ENCODE data around the gene TMEM161A. TPM values are rescaled to one million over a fixed set of nuclear protein-coding genes. Genes with fewer than 3 reads are reported as not detected.

TMEM161A gene
- total and polyA plus RNA-seq, 2 of the 13 experiments (the other 11 are each of a cell fraction or from before 2014, with no cell fraction given) = 25.9 to 31.4 TPM

DNA sequence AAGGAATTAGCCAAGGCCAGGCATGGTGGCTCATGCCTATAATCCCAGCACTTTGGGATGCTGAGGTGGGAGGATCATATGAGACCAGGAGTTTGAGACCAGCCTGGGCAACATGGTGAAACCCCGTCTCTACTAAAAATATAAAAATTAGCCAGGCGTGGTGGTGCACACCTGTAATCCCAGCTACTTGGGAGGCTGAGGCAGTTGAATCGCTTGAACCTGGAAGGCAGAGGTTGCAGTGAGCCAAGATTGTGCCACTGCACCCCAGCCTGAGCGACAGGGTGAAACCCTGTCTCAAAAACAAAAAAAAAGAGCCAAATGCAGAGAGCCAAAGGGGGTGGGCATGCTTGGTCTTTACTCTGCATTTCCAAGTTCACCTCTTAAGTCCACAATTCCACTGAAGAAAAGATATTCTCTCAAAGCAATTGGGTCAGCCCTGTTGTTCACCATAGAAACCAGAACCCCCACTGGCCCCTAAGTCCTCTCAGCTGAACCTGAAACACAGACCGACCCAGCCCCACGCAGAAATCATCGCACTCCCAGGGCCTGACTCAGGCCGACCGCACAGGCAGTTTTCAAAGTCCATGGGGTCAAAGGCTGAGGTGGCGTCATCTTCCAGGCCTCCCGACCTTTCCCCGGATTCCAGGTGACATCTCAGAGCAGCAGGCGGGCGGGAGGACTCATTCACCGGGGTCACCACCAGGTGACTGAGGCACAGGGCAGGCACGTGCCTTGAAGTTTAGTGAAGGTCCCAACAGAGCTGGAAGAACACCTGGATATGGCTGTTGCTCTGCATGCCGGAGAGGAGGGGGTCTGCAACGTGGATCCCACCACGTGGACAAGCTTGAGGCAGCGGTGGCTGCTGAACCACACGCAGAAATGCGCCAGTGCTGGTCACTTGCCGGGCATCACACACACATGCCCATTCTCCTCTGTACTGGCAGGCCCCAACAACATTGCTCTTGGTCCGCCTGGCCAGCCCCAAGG, 41.3 kb downstream of the TMEM161A start (continued):
- TF ChIP-seq, protein P1, sequence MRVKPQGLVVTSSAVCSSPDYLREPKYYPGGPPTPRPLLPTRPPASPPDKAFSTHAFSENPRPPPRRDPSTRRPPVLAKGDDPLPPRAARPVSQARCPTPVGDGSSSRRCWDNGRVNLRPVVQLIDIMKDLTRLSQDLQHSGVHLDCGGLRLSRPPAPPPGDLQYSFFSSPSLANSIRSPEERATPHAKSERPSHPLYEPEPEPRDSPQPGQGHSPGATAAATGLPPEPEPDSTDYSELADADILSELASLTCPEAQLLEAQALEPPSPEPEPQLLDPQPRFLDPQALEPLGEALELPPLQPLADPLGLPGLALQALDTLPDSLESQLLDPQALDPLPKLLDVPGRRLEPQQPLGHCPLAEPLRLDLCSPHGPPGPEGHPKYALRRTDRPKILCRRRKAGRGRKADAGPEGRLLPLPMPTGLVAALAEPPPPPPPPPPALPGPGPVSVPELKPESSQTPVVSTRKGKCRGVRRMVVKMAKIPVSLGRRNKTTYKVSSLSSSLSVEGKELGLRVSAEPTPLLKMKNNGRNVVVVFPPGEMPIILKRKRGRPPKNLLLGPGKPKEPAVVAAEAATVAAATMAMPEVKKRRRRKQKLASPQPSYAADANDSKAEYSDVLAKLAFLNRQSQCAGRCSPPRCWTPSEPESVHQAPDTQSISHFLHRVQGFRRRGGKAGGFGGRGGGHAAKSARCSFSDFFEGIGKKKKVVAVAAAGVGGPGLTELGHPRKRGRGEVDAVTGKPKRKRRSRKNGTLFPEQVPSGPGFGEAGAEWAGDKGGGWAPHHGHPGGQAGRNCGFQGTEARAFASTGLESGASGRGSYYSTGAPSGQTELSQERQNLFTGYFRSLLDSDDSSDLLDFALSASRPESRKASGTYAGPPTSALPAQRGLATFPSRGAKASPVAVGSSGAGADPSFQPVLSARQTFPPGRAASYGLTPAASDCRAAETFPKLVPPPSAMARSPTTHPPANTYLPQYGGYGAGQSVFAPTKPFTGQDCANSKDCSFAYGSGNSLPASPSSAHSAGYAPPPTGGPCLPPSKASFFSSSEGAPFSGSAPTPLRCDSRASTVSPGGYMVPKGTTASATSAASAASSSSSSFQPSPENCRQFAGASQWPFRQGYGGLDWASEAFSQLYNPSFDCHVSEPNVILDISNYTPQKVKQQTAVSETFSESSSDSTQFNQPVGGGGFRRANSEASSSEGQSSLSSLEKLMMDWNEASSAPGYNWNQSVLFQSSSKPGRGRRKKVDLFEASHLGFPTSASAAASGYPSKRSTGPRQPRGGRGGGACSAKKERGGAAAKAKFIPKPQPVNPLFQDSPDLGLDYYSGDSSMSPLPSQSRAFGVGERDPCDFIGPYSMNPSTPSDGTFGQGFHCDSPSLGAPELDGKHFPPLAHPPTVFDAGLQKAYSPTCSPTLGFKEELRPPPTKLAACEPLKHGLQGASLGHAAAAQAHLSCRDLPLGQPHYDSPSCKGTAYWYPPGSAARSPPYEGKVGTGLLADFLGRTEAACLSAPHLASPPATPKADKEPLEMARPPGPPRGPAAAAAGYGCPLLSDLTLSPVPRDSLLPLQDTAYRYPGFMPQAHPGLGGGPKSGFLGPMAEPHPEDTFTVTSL (CRISPR knock-in tag; IDR thresholded peaks at IDR 0.05; ENCODE audit: borderline replicate concordance) = peak; percentile 87
- TF ChIP-seq, protein P2, sequence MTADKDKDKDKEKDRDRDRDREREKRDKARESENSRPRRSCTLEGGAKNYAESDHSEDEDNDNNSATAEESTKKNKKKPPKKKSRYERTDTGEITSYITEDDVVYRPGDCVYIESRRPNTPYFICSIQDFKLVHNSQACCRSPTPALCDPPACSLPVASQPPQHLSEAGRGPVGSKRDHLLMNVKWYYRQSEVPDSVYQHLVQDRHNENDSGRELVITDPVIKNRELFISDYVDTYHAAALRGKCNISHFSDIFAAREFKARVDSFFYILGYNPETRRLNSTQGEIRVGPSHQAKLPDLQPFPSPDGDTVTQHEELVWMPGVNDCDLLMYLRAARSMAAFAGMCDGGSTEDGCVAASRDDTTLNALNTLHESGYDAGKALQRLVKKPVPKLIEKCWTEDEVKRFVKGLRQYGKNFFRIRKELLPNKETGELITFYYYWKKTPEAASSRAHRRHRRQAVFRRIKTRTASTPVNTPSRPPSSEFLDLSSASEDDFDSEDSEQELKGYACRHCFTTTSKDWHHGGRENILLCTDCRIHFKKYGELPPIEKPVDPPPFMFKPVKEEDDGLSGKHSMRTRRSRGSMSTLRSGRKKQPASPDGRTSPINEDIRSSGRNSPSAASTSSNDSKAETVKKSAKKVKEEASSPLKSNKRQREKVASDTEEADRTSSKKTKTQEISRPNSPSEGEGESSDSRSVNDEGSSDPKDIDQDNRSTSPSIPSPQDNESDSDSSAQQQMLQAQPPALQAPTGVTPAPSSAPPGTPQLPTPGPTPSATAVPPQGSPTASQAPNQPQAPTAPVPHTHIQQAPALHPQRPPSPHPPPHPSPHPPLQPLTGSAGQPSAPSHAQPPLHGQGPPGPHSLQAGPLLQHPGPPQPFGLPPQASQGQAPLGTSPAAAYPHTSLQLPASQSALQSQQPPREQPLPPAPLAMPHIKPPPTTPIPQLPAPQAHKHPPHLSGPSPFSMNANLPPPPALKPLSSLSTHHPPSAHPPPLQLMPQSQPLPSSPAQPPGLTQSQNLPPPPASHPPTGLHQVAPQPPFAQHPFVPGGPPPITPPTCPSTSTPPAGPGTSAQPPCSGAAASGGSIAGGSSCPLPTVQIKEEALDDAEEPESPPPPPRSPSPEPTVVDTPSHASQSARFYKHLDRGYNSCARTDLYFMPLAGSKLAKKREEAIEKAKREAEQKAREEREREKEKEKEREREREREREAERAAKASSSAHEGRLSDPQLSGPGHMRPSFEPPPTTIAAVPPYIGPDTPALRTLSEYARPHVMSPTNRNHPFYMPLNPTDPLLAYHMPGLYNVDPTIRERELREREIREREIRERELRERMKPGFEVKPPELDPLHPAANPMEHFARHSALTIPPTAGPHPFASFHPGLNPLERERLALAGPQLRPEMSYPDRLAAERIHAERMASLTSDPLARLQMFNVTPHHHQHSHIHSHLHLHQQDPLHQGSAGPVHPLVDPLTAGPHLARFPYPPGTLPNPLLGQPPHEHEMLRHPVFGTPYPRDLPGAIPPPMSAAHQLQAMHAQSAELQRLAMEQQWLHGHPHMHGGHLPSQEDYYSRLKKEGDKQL (CRISPR knock-in tag; IDR thresholded peaks at IDR 0.05; ENCODE audit: low read depth) = peak; percentile 60; the same call in 1 of the 2 replicates
- TF ChIP-seq KLF16 (CRISPR knock-in tag; IDR thresholded peaks at IDR 0.05) = no peak; a peak in 2 of 4 replicates
- peak; percentile 97 for TF ChIP-seq SKI (IDR thresholded peaks at IDR 0.05; ENCODE audit: partially characterized antibody)
- TF ChIP-seq ZNF879 (CRISPR knock-in tag; IDR thresholded peaks at IDR 0.05) = 0 out of 2 replicates have a peak, but pooled peaks have one; percentile 33
- TF ChIP-seq ATF7 (IDR thresholded peaks at IDR 0.05) = peak; percentile 90
- peak; percentile 100 for TF ChIP-seq ATF7 (CRISPR knock-in tag; IDR thresholded peaks at IDR 0.05)
- TF ChIP-seq, protein P3, sequence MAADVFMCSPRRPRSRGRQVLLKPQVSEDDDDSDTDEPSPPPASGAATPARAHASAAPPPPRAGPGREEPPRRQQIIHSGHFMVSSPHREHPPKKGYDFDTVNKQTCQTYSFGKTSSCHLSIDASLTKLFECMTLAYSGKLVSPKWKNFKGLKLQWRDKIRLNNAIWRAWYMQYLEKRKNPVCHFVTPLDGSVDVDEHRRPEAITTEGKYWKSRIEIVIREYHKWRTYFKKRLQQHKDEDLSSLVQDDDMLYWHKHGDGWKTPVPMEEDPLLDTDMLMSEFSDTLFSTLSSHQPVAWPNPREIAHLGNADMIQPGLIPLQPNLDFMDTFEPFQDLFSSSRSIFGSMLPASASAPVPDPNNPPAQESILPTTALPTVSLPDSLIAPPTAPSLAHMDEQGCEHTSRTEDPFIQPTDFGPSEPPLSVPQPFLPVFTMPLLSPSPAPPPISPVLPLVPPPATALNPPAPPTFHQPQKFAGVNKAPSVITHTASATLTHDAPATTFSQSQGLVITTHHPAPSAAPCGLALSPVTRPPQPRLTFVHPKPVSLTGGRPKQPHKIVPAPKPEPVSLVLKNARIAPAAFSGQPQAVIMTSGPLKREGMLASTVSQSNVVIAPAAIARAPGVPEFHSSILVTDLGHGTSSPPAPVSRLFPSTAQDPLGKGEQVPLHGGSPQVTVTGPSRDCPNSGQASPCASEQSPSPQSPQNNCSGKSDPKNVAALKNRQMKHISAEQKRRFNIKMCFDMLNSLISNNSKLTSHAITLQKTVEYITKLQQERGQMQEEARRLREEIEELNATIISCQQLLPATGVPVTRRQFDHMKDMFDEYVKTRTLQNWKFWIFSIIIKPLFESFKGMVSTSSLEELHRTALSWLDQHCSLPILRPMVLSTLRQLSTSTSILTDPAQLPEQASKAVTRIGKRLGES (CRISPR knock-in tag; IDR thresholded peaks at IDR 0.05; ENCODE audit: borderline replicate concordance) = peak; percentile 97
